Measurements from ENCODE around the gene CD80. TPM values are rescaled to one million over a fixed set of nuclear protein-coding genes. Genes with fewer than 3 reads are reported as not detected.

Gene CD80
- total and polyA plus RNA-seq, 5 experiments from 2014 or later, result 0.16 TPM; not detected in 4

GRCh38 chr3:119594066-119594465, 34.7 kb upstream of the CD80 start:
- Mint-ChIP-seq H3K4me3 (no peak overlapping the region), H3K36me3 (no peaks in the 10 kb centered on the region), H3K27ac (no peak overlapping the region), H3K4me1 (peaks cover 0 to 8% (median under 1%) of the 10 kb centered on the region in 4 donors), H3K9me3 (peaks cover 0 to 7% (median 0%) of the 10 kb centered on the region in 9 donors), H3K27me3 (peaks cover 2 to 14% (median 6%) of the 10 kb centered on the region in 5 donors)
- ATAC-seq (no peak), DNase-seq (no peak)
- POLR2A ChIA-PET, result no interaction called here

GRCh38 chr3:119592861-119593260, 33.4 kb upstream of the CD80 start:
- POLR2A ChIA-PET, result no interaction called here
- H3K27ac Mint-ChIP-seq, result no peak overlapping the region
- no peak for DNase-seq
- peaks cover 0 to 20% (median 1%) of the 10 kb centered on the region in 4 donors for H3K4me1 Mint-ChIP-seq
- ATAC-seq, result no peak
- H3K4me3 Mint-ChIP-seq, result no peak overlapping the region
- peaks cover 0 to 2% (median 0%) of the 10 kb centered on the region in 3 donors for H3K36me3 Mint-ChIP-seq
- H3K27me3 Mint-ChIP-seq, result peaks cover 3 to 26% (median 9%) of the 10 kb centered on the region in 5 donors
- H3K9me3 Mint-ChIP-seq, result peaks cover 0 to 7% (median 0%) of the 10 kb centered on the region in 9 donors

- POLR2A ChIA-PET, result no interaction called here
- Mint-ChIP-seq H3K4me1 (peaks cover 0 to 26% (median 1%) of the 10 kb centered on the region in 4 donors), H3K27ac (no peak overlapping the region)
Observed at GRCh38 chr3:119590706-119591105, 31.3 kb upstream of the CD80 start.

DNA sequence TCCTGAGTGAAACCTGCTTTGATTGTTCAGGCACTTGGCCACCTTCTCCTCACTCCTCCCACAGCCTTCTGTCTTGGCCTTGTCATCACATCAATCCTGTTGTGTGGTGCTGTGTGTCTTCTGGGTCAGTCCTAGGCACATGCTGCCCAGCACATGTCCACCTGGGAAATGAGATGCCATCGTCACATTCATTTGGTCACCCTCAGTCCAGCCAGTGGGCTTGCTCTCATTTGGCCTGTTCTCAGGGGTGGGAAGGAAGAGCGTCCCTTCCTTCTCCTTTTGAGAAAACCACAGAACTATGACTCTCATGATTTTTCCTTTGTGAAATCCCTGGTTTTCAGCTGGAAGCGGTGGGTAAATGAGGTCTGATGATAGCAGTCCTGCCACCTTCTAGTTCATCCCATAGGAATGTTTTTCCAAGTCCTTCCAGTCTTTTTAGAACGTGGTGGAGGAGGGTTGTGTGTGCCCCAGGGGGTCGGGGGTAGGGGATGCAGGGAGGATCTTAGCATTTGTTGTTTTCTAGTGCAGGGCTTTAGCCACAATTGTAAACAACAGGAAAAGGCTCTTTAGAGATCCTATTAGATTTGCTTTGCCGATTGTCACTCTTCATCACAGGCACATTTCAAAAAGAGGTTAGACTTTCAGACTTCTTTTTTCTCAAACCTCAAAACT, 29.8 kb upstream of the CD80 start:
- Mint-ChIP-seq H3K27ac (peak overlapping the region in 2 of 10 donors; percentile 20 to 66), H3K36me3 (peaks cover 0 to 2% (median 2%) of the 10 kb centered on the region in 3 donors), H3K4me3 (no peak overlapping the region), H3K4me1 (peaks cover 0 to 26% (median 1%) of the 10 kb centered on the region in 4 donors), H3K27me3 (peaks cover 3 to 29% (median 9%) of the 10 kb centered on the region in 5 donors), H3K9me3 (peaks cover 0 to 7% (median 0%) of the 10 kb centered on the region in 9 donors)
- no peak for DNase-seq
- POLR2A ChIA-PET, result no interaction called here
- ATAC-seq, result no peak

More at GRCh38 chr3:119590706-119591105, 31.3 kb upstream of the CD80 start:
- Mint-ChIP-seq H3K9me3 (peaks cover 0 to 7% (median 0%) of the 10 kb centered on the region in 9 donors), H3K36me3 (peaks cover 0 to 2% (median 2%) of the 10 kb centered on the region in 3 donors), H3K27me3 (peaks cover 3 to 29% (median 9%) of the 10 kb centered on the region in 5 donors), H3K4me3 (no peak overlapping the region)
- DNase-seq, result no peak
- no peak for ATAC-seq

DNA sequence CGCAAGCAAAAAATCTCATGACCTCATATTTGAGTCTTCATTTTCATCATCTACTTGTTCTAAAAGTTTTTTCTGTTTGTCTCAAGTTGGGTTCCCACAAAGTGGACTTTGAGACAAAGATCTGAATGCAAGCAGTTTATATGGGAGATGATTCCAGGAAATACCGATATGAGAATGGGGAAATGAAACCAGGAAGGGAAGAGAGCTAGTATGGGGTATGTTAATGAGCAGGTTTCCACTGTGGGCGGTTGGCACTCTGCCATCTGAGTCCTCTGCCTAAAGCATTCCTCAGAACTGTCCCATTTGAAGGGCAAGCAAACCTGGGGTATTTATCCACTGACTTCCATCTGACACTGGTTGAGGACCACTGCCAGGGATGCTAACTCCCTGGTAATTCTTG, 28.7 kb upstream of the CD80 start:
- POLR2A ChIA-PET, result no interaction called here
- peaks cover 0 to 26% (median 1%) of the 10 kb centered on the region in 4 donors for H3K4me1 Mint-ChIP-seq
- H3K4me3 Mint-ChIP-seq, result no peak overlapping the region
- DNase-seq, result no peak
- peaks cover 2 to 29% (median 9%) of the 10 kb centered on the region in 5 donors for H3K27me3 Mint-ChIP-seq
- ATAC-seq, result no peak
- H3K36me3 Mint-ChIP-seq, result peaks cover 0 to 2% (median 2%) of the 10 kb centered on the region in 3 donors
- H3K9me3 Mint-ChIP-seq, result peaks cover 0 to 7% (median 0%) of the 10 kb centered on the region in 9 donors
- no peak overlapping the region for H3K27ac Mint-ChIP-seq

GRCh38 chr3:119586733-119587172, 27.3 kb upstream of the CD80 start:
- peaks cover 0 to 2% (median 2%) of the 10 kb centered on the region in 3 donors for H3K36me3 Mint-ChIP-seq
- H3K27me3 Mint-ChIP-seq, result peaks cover 2 to 29% (median 9%) of the 10 kb centered on the region in 5 donors
- H3K9me3 Mint-ChIP-seq, result peaks cover 0 to 7% (median 0%) of the 10 kb centered on the region in 9 donors
- no peak for ATAC-seq
- H3K4me1 Mint-ChIP-seq, result peaks cover 0 to 30% (median 1%) of the 10 kb centered on the region in 4 donors
- DNase-seq, result no peak
- H3K4me3 Mint-ChIP-seq, result no peak overlapping the region
- POLR2A ChIA-PET, result no interaction called here
- H3K27ac Mint-ChIP-seq, result no peak overlapping the region

DNA sequence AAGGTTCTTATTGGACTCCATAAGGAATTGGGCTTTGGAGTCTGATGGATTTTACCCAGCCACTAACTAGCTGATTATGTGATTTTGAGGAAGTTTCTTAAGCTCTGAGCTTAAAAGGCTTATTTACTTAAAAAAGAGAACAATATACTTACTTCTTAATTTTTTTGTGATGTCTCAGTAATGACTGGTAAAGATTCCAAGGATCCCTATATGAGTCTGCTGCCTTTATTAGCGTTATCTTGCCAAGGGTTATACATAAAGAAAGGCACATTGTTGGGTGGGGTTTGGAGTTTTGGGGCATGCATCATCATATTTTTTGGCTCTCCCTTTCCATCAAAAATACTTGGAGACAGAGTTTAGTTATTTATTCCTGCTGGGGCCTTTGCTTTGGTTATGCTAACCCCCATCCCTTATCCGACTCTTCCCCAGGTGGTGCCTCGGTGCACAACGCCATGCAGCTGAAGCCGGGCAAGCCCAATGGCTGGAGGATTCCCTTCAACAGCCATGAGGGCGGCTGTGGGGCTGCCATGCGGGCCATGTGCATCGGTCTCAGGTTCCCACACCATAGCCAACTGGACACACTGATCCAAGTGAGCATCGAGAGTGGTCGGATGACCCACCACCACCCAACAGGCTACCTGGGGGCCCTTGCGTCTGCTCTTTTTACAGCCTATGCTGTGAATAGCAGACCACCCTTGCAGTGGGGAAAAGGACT, 26.6 kb upstream of the CD80 start:
- ATAC-seq (no peak), DNase-seq (no peak)
- Mint-ChIP-seq H3K27me3 (peaks cover 2 to 29% (median 9%) of the 10 kb centered on the region in 5 donors), H3K36me3 (peaks cover 0 to 2% (median 2%) of the 10 kb centered on the region in 3 donors), H3K9me3 (peaks cover 0 to 4% (median 0%) of the 10 kb centered on the region in 9 donors), H3K27ac (no peak overlapping the region), H3K4me3 (no peak overlapping the region), H3K4me1 (peaks cover 0 to 30% (median 1%) of the 10 kb centered on the region in 4 donors)
- POLR2A ChIA-PET, result no interaction called here

DNA sequence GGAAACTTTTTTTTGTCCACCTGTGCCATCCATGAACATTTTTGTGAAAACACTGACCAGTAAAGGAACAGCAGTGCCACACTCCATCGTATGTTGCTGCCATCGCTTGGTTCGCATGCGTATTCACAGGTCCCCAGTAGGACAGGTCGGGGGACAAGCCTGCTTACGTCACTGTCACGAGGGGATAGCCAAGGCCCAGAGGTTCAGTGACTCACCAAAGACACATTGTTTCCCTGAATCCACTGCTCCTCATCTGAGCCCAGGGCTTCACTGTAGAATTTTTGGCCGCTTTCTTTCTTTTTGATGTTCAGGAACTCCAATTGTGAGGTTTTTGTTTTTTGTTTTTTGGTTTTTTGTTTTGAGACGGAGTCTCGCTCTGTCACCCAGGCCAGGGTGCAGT, 25.8 kb upstream of the CD80 start:
- peaks cover 2 to 26% (median 6%) of the 10 kb centered on the region in 5 donors for H3K27me3 Mint-ChIP-seq
- ATAC-seq (no peak), DNase-seq (no peak)
- H3K4me3 Mint-ChIP-seq, result no peak overlapping the region
- H3K9me3 Mint-ChIP-seq, result peaks cover 0 to 1% (median 0%) of the 10 kb centered on the region in 9 donors
- POLR2A ChIA-PET, result no interaction called here
- H3K4me1 Mint-ChIP-seq, result peaks cover 3 to 30% (median 4%) of the 10 kb centered on the region in 4 donors
- H3K27ac Mint-ChIP-seq, result no peak overlapping the region
- peaks cover 0 to 2% (median 2%) of the 10 kb centered on the region in 3 donors for H3K36me3 Mint-ChIP-seq

DNA sequence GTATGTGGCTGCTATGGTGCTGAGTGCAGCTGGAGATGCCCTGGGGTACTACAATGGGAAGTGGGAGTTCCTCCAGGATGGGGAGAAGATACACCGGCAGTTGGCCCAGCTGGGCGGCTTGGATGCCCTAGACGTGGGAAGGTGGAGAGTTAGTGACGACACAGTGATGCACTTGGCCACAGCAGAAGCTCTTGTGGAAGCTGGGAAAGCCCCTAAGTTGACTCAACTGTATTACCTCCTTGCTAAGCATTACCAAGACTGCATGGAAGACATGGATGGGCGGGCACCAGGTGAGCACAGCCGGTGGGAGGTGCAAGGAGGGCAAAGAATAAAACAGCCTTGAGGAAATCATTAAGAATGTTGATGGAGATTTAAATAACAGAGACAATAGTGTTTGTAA, 22.8 kb upstream of the CD80 start:
- Mint-ChIP-seq H3K9me3 (no peaks in the 10 kb centered on the region), H3K27me3 (peaks cover 0 to 7% (median 4%) of the 10 kb centered on the region in 5 donors), H3K4me1 (peaks cover 10 to 19% (median 14%) of the 10 kb centered on the region in 4 donors), H3K4me3 (no peak overlapping the region), H3K36me3 (no peaks in the 10 kb centered on the region), H3K27ac (no peak overlapping the region)
- ATAC-seq, result no peak
- DNase-seq, result no peak
- POLR2A ChIA-PET, result no interaction called here

GRCh38 chr3:119580067-119580760, 20.8 kb upstream of the CD80 start:
- POLR2A ChIA-PET, result interaction anchor here (1.2 kb wide), 1 partner anchor 82 kb away, joined by 3 read pairs; the partner anchor contains the start of gene TIMMDC1
- DNase-seq (peak in 1 of 10 donors; percentile 5), ATAC-seq (peak; percentile 63 to 64)
- Mint-ChIP-seq H3K9me3 (no peaks in the 10 kb centered on the region), H3K27me3 (peaks cover 0 to 7% (median 4%) of the 10 kb centered on the region in 5 donors), H3K27ac (peak overlapping the region; percentile 81 to 92 (median 88)), H3K4me3 (peak overlapping the region; percentile 90 to 99 (median 96)), H3K4me1 (peaks cover 10 to 19% (median 14%) of the 10 kb centered on the region in 4 donors), H3K36me3 (no peaks in the 10 kb centered on the region)

- H3K36me3 Mint-ChIP-seq, result no peaks in the 10 kb centered on the region
- POLR2A ChIA-PET, result interaction anchor here (1.2 kb wide), 1 partner anchor 81 kb away, joined by 3 read pairs; the partner anchor contains the start of gene TIMMDC1
Observed at GRCh38 chr3:119579366-119580066, 20.1 kb upstream of the CD80 start, which contains the start of gene ADPRH. ADPRH (plus strand) TSS chr3:119579492; CDS start chr3:119582170, 2,678 bp downstream.

More at GRCh38 chr3:119579366-119580066, 20.1 kb upstream of the CD80 start, which contains the start of gene ADPRH:
- Mint-ChIP-seq H3K4me3 (peak within 1 kb of the TSS; percentile 90 to 99 (median 96)), H3K4me1 (peaks cover 10 to 19% (median 14%) of the 10 kb centered on the region in 4 donors), H3K27me3 (peaks cover 0 to 7% (median 4%) of the 10 kb centered on the region in 5 donors), H3K27ac (peak within 1 kb of the TSS; percentile 81 to 92 (median 88)), H3K9me3 (no peaks in the 10 kb centered on the region)
- DNase-seq, result peak in 9 of 10 donors; percentile 5 to 40 (median 23)
- peak; percentile 70 to 87 for ATAC-seq
